ENCODE data around the gene NPAS3.

The NPAS3 gene

GRCh38 chr14:33793398-33794110 is 854.9 kb downstream of the NPAS3 start:
- no peak for DNase-seq (ENCODE audit: low read depth)

GRCh38 chr14:33794791-33795305 is 856.2 kb downstream of the NPAS3 start:
- DNase-seq (ENCODE audit: low read depth) = no peak

GRCh38 chr14:33796356-33796755 is 857.7 kb downstream of the NPAS3 start:
- DNase-seq (ENCODE audit: low read depth) = no peak

- no peak for DNase-seq (ENCODE audit: low read depth)
These were observed 861.3 kb downstream of the NPAS3 start for GRCh38 chr14:33799705-33800570.

GRCh38 chr14:33800735-33801163 is 862.1 kb downstream of the NPAS3 start:
- DNase-seq (ENCODE audit: low read depth) = no peak

GRCh38 chr14:33802737-33803136 is 864.1 kb downstream of the NPAS3 start:
- DNase-seq (ENCODE audit: low read depth) = no peak

GRCh38 chr14:33805593-33805992 is 866.9 kb downstream of the NPAS3 start:
- DNase-seq (ENCODE audit: low read depth) = no peak

GRCh38 chr14:33806905-33807304 is 868.2 kb downstream of the NPAS3 start:
- DNase-seq (ENCODE audit: low read depth) = no peak

- no peak for DNase-seq (ENCODE audit: low read depth)
These were observed 869.5 kb downstream of the NPAS3 start for GRCh38 chr14:33808187-33808586.

- DNase-seq (ENCODE audit: low read depth) = no peak
These were observed 870.8 kb downstream of the NPAS3 start for GRCh38 chr14:33809396-33809981.

- no peak for DNase-seq (ENCODE audit: low read depth)
These were observed 871.6 kb downstream of the NPAS3 start for GRCh38 chr14:33810308-33810707.

- DNase-seq (ENCODE audit: low read depth) = no peak
These were observed 873.0 kb downstream of the NPAS3 start for GRCh38 chr14:33811721-33812120.

- DNase-seq (ENCODE audit: low read depth) = no peak
These were observed 873.5 kb downstream of the NPAS3 start for GRCh38 chr14:33812181-33812580.

- DNase-seq (ENCODE audit: low read depth) = no peak
These were observed 873.9 kb downstream of the NPAS3 start for GRCh38 chr14:33812601-33813000.

GRCh38 chr14:33814010-33814409 is 875.3 kb downstream of the NPAS3 start:
- DNase-seq (ENCODE audit: low read depth) = no peak

- DNase-seq (ENCODE audit: low read depth) = no peak
These were observed 895.2 kb downstream of the NPAS3 start for GRCh38 chr14:33833706-33834465.

- no peak for DNase-seq (ENCODE audit: low read depth)
These were observed 896.0 kb downstream of the NPAS3 start for GRCh38 chr14:33834466-33835260.

- DNase-seq (ENCODE audit: low read depth) = no peak
These were observed 896.6 kb downstream of the NPAS3 start for GRCh38 chr14:33835261-33835655.

GRCh38 chr14:33835677-33836076 is 897.0 kb downstream of the NPAS3 start:
- no peak for DNase-seq (ENCODE audit: low read depth)

- DNase-seq (ENCODE audit: low read depth) = no peak
These were observed 897.7 kb downstream of the NPAS3 start for GRCh38 chr14:33836203-33836899.
